Measurements from ENCODE around the gene SPAG16. TPM values are rescaled to one million over a fixed set of nuclear protein-coding genes. Genes with fewer than 3 reads are reported as not detected.

Gene SPAG16
- polyA plus RNA-seq, 2 of the 4 experiments (the other 2 are of a cell fraction), result 19.1 to 27.6 TPM

GRCh38 chr2:214376618-214377285, 1092.5 kb downstream of the SPAG16 start:
- CTCF ChIA-PET, result no interaction called here
- no peak overlapping the region for H3K4me3 ChIP-seq
- no peaks in the 10 kb centered on the region for H3K9me3 ChIP-seq
- POLR2A ChIA-PET, result no interaction called here
- no peak overlapping the region for H3K27ac ChIP-seq
- FAIRE-seq, result no peak
- no peaks in the 10 kb centered on the region for H3K4me1 ChIP-seq
- no peak for ATAC-seq
- no peak for DNase-seq (ENCODE audit: low read depth in 1 of 2, low spot score in 1 of 2)
- no peak for TF ChIP-seq SREBF2 (IDR thresholded peaks at IDR 0.05)
- H3K4me2 ChIP-seq, result no peak overlapping the region
- WGBS (ENCODE audit: missing lambda C conversion rate), result 53% methylated on average over 7 of the region's 7 CpGs

GRCh38 chr2:214377286-214377624, 1093.0 kb downstream of the SPAG16 start:
- H3K4me2 ChIP-seq, result no peak overlapping the region
- DNase-seq (ENCODE audit: low read depth in 1 of 2, low spot score in 1 of 2) (no peak), ATAC-seq (no peak), FAIRE-seq (no peak)
- WGBS (ENCODE audit: missing lambda C conversion rate), result 47% methylated on average over 5 of the region's 5 CpGs
- TF ChIP-seq USF2 (IDR thresholded peaks at IDR 0.05), result no peak
- no peak for TF ChIP-seq ZC3H11A (IDR thresholded peaks at IDR 0.05)
- no peak for TF ChIP-seq MAFK (IDR thresholded peaks at IDR 0.05; ENCODE audit: partially characterized antibody)
- TF ChIP-seq TP53 (CRISPR knock-in tag; IDR thresholded peaks at IDR 0.05), result no peak
- no peak for TF ChIP-seq CBX2 (IDR thresholded peaks at IDR 0.05; ENCODE audit: borderline replicate concordance, low read depth)
- TF ChIP-seq ZSCAN20 (CRISPR knock-in tag; IDR thresholded peaks at IDR 0.05), result no peak
- TF ChIP-seq ZNF302 (CRISPR knock-in tag; IDR thresholded peaks at IDR 0.05), result no peak
- TF ChIP-seq ELK1 (IDR thresholded peaks at IDR 0.05; ENCODE audit: low read depth, low read length), result no peak
- no peak for TF ChIP-seq HOXB13 (CRISPR knock-in tag; IDR thresholded peaks at IDR 0.05; ENCODE audit: low read depth)
- TF ChIP-seq RARB (CRISPR knock-in tag; IDR thresholded peaks at IDR 0.05), result no peak
- TF ChIP-seq MAX (IDR thresholded peaks at IDR 0.05), result no peak
- TF ChIP-seq SMC3 (IDR thresholded peaks at IDR 0.05), result no peak
- no peak for TF ChIP-seq RFX5 (IDR thresholded peaks at IDR 0.05)
- TF ChIP-seq NFE2L2 (conservative IDR thresholded peaks at IDR 0.05; ENCODE audit: low read length), result no peak
- no peak for TF ChIP-seq POLR2AphosphoS2 (conservative IDR thresholded peaks at IDR 0.05; ENCODE audit: low read length)
- no peak for TF ChIP-seq FOSL2 (IDR thresholded peaks at IDR 0.05)
- TF ChIP-seq FOSL2 (CRISPR knock-in tag; IDR thresholded peaks at IDR 0.05), result no peak
- TF ChIP-seq CHD4 (IDR thresholded peaks at IDR 0.05; ENCODE audit: borderline replicate concordance), result no peak
- TF ChIP-seq HMGXB4 (CRISPR knock-in tag; IDR thresholded peaks at IDR 0.05; ENCODE audit: borderline replicate concordance), result no peak
- no peak for TF ChIP-seq EP300 (IDR thresholded peaks at IDR 0.05)
- H3K4me1 ChIP-seq, result no peaks in the 10 kb centered on the region
- no peak overlapping the region for H3K4me3 ChIP-seq
- H3K27ac ChIP-seq, result no peak overlapping the region
- H3K9me3 ChIP-seq, result no peaks in the 10 kb centered on the region
- ChIA-PET POLR2A (no interaction called here), CTCF (no interaction called here)

All from A549 (cell line).